NB4 (cell line): ENCODE data around the gene ADH1A.

ENCODE experiments used
- CTCF ChIP-seq: IDR thresholded peaks from one replicate; pipeline ENCODE4 v1.5.1; 2012; ENCODE audit warnings: low read depth, low read length
- MAX ChIP-seq: IDR thresholded peaks from 2 replicates; pipeline ENCODE4 v1.6.1; 2011; ENCODE audit warnings: low read depth, low read length
- POLR2A ChIP-seq: IDR thresholded peaks from 2 replicates; pipeline ENCODE4 v1.6.1; 2011; ENCODE audit warnings: mild to moderate bottlenecking; ENCODE audit not compliant: insufficient read length; ENCODE audit errors: extremely low read depth

GRCh38 chr4:99301376-99302164 is 10.8 kb upstream of the ADH1A start:
- no peak for TF ChIP-seq CTCF
- no peak for TF ChIP-seq POLR2A
- no peak for TF ChIP-seq MAX
